RWPE2 (cell line): Measurements from ENCODE around the gene TAS2R20.

ENCODE experiments used
- ATAC-seq: fragments of 200-7000 bp; cut with Tn5 transposase; 3 replicates; pipeline ENCODE4 v1.9.1; 2021; ENCODE audit warnings: low read depth
- DNase-seq: peaks from one replicate; pipeline ENCODE4 v3.0.0-alpha.2; 2020; ENCODE audit warnings: low spot score
- H3K27ac ChIP-seq: fragments of 450-650 bp; 2 replicates; pipeline ENCODE4 v1.5.1; 2017; ENCODE audit warnings: mild to moderate bottlenecking; ENCODE audit not compliant: poor library complexity, severe bottlenecking
- H3K27me3 ChIP-seq: fragments of 250-450 bp; sonication (Bioruptor Pico); 2 replicates; pipeline ENCODE4 v1.5.1; 2021; ENCODE audit warnings: mild to moderate bottlenecking, moderate library complexity; ENCODE audit not compliant: insufficient read depth, poor library complexity, severe bottlenecking
- H3K36me3 ChIP-seq: fragments of 250-450 bp; sonication (Bioruptor Pico); 2 replicates; pipeline ENCODE4 v1.5.1; 2020; ENCODE audit warnings: low read depth, mild to moderate bottlenecking, moderate library complexity
- H3K4me1 ChIP-seq: fragments of 250-450 bp; sonication (Bioruptor Pico); 2 replicates; pipeline ENCODE4 v1.5.1; 2021; ENCODE audit warnings: mild to moderate bottlenecking, moderate library complexity; ENCODE audit not compliant: insufficient read depth, poor library complexity, severe bottlenecking
- H3K4me3 ChIP-seq: fragments of 250-450 bp; sonication (Bioruptor Pico); 2 replicates; pipeline ENCODE4 v1.5.1; 2021; ENCODE audit warnings: mild to moderate bottlenecking, moderate library complexity; ENCODE audit not compliant: severe bottlenecking
- H3K9me3 ChIP-seq: fragments of 250-450 bp; sonication (Bioruptor Pico); 2 replicates; pipeline ENCODE4 v1.5.1; 2021; ENCODE audit warnings: mild to moderate bottlenecking, moderate library complexity; ENCODE audit not compliant: severe bottlenecking
- TF ChIP-seq, protein P1 (sequence below): fragments of 450-650 bp; IDR thresholded peaks from one replicate; pipeline ENCODE4 v1.5.1; 2017; ENCODE audit warnings: mild to moderate bottlenecking, moderate library complexity; ENCODE audit not compliant: poor library complexity, severe bottlenecking

TAS2R20 gene

DNA sequence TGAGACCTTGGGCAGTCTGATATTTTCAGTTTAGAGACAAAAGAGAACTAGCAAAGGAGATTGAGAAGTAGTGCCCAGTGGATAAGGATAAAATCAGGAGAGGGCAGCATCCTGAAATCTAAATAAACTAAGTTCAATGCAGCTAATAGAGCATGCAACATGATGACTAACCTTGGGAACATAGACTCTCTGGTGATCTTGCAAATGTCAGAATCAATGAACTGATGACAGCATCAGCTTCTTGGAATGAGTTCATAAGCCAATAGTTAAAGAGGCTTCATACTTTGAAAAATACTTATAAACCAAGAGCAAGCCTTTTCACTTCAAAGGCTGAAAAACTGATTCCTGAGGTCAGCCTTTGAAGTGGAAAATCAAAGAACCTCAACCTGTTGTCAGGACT is 16.1 kb upstream of the TAS2R20 start:
- Histone ChIP-seq H3K27ac (no peak overlapping the region), H3K36me3 (no peaks in the 10 kb centered on the region), H3K9me3 (no peaks in the 10 kb centered on the region), H3K4me3 (no peak overlapping the region), H3K4me1 (no peaks in the 10 kb centered on the region), H3K27me3 (no peaks in the 10 kb centered on the region)
- DNase-seq (no peak), ATAC-seq (no peak)
- TF ChIP-seq, protein P1, sequence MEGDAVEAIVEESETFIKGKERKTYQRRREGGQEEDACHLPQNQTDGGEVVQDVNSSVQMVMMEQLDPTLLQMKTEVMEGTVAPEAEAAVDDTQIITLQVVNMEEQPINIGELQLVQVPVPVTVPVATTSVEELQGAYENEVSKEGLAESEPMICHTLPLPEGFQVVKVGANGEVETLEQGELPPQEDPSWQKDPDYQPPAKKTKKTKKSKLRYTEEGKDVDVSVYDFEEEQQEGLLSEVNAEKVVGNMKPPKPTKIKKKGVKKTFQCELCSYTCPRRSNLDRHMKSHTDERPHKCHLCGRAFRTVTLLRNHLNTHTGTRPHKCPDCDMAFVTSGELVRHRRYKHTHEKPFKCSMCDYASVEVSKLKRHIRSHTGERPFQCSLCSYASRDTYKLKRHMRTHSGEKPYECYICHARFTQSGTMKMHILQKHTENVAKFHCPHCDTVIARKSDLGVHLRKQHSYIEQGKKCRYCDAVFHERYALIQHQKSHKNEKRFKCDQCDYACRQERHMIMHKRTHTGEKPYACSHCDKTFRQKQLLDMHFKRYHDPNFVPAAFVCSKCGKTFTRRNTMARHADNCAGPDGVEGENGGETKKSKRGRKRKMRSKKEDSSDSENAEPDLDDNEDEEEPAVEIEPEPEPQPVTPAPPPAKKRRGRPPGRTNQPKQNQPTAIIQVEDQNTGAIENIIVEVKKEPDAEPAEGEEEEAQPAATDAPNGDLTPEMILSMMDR = no peak

DNA sequence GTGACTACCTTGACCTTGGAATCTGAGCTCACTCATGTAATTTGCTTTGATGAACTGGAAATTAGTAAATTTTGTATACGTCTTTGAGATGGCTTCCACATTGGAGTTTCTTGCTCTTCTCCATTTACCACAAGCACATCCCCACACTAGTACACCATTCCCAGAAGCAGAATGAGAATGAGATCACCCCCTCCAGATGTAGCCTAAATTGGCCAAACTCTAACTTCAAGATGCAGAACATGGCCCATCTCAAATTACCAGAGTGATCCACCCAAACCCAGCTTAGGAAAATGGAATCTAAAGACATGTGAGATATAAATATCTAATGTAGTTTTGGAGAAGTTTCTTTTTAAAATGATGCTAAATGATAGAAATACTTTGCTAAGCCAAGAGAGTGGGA is 9.5 kb upstream of the TAS2R20 start:
- no peaks in the 10 kb centered on the region for H3K9me3 ChIP-seq
- H3K27me3 ChIP-seq = no peaks in the 10 kb centered on the region
- no peaks in the 10 kb centered on the region for H3K4me1 ChIP-seq
- ATAC-seq (no peak), DNase-seq (no peak)
- no peaks in the 10 kb centered on the region for H3K36me3 ChIP-seq
- H3K27ac ChIP-seq = no peak overlapping the region
- TF ChIP-seq, protein P1 = no peak
- no peak overlapping the region for H3K4me3 ChIP-seq

DNA sequence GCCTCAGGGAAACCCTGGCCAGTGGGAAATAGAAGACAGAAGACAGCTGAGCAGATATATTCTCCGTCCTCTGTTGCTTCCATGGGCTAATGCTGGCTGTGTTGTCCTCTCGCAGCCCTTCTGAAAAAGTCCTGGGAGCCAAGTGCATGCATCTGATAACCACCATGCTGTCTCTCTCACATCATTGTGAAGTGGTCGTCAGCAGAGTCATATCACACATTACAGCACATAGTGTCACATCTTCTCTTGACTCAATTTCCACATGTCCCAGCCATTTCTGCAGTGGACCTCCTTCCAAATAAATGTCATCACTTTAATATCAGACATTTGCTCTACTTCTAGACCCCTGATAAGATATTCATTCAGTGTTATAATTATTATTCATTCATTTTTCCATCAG is 3.8 kb downstream of the TAS2R20 start:
- ATAC-seq (no peak), DNase-seq (no peak)
- Histone ChIP-seq H3K27me3 (no peaks in the 10 kb centered on the region), H3K4me1 (no peaks in the 10 kb centered on the region), H3K4me3 (no peak overlapping the region), H3K36me3 (no peaks in the 10 kb centered on the region), H3K27ac (no peak overlapping the region), H3K9me3 (no peaks in the 10 kb centered on the region)
- TF ChIP-seq, protein P1 = no peak

DNA sequence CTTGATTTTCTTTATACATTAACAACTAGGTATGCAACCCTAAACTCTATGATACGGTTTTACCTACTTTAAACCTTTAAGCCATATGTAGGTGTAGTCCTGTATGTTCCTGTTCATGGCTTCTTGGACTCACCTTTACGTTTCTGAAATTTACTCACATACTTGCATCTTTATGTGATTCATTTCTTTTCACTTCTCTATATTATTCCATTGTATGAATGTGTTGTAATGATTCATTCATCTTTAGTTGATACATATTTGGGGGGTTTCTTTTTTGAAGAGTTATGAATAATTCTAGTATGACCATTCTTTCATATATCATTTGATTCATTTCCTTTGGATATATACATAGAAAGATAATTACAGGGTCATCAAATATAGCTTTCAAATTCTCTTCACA is 9.0 kb downstream of the TAS2R20 start:
- Histone ChIP-seq H3K27ac (no peak overlapping the region), H3K4me1 (no peaks in the 10 kb centered on the region)
- TF ChIP-seq, protein P1 = no peak

DNA sequence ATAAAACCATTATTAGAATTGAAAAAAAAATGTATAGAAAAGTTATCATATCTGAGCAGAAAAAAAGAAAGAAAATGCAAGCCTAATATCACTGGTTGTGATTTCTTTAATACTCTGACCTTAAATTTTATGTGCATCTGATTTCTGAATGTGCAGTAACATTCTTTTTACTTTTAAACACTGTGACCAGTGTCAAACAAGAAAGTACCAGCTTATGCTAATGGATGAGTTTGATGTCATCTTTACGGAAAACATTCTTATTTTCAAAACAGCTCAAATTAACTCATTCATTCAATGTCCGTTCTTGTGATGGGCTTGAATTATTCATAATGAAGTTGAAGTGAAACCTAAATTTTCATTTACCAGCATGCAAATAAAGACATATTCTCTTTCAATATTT is 11.3 kb downstream of the TAS2R20 start, which contains the start of gene TAS2R50:
Gene TAS2R50 (minus strand): TSS at position 101 of the 400 bp plus-strand sequence. CDS start 52 bp downstream, at position 49.
- TF ChIP-seq, protein P1 = no peak
- DNase-seq (no peak), ATAC-seq (no peak)
- Histone ChIP-seq H3K9me3 (no peaks in the 10 kb centered on the region), H3K36me3 (no peaks in the 10 kb centered on the region), H3K4me3 (no peak within 1 kb of the TSS), H3K27me3 (no peaks in the 10 kb centered on the region), H3K27ac (no peak within 1 kb of the TSS), H3K4me1 (no peaks in the 10 kb centered on the region)

More for the DNA sequence above, 9.0 kb downstream of the TAS2R20 start:
- ATAC-seq (no peak), DNase-seq (no peak)
- H3K27me3 ChIP-seq = no peaks in the 10 kb centered on the region
- H3K4me3 ChIP-seq = no peak overlapping the region
- no peaks in the 10 kb centered on the region for H3K9me3 ChIP-seq
- no peaks in the 10 kb centered on the region for H3K36me3 ChIP-seq
